ENCODE results near the gene TSPAN14. TPM values are rescaled to one million over a fixed set of nuclear protein-coding genes. Genes with fewer than 3 reads are reported as not detected.
A peak's percentile ranks its signal among the peaks of the same experiment; 100 is the strongest.

Gene TSPAN14
- total and polyA plus RNA-seq, 2 of the 13 experiments (the other 11 are each of a cell fraction or from before 2014, with no cell fraction given) = 24.1 to 80.6 TPM

DNA sequence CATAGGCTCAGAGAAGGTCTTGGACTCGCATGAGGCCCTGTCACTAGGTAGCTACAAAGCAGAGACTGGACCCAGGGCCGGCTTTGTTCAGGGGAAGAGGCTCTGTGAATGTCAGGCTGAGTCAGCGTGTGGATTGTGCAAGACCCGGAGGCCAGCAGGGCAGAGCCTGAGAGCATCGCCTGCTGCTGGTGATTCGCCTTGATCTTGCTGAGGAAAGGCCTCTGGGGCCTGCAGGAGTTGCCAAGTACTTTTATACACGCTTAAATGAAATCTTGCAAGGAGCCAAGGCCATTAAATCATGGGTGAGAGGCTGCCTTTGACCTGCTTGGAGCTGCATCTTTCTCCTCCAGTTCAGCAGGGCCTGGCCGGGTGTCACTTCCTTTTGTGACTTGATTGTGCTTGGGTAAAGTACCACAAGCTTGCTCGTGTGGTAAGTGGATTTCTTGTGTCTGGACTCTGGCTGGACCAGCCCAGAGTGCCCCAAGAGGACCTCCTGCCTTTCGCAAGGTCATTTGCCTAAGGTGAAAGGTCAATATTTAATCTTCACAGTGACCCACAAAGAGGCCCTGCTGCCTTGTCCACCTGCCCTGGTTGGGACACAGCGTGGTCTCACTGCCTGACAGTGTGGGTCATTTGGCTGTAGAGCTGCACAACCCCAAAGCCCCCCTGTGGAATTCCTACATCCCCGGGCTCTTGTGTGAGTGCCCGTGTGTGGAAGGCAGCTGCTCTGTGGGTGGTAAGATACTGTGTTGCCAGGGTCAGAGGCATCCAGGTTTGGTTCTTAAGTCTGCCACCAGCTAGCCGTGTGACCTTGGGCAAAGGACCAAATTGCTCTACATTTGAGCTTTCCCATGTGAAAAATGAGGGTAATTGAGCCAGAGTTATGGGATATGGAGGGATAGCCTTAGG lies 45.0 kb downstream of the TSPAN14 start (continued):
- TF ChIP-seq AFF4 (CRISPR knock-in tag; IDR thresholded peaks at IDR 0.05) = peak; percentile 86
- peak; percentile 70; the same call in 1 of the 2 replicates for TF ChIP-seq GZF1 (CRISPR knock-in tag; IDR thresholded peaks at IDR 0.05)
- peak; percentile 42; the same call in 1 of the 2 replicates for TF ChIP-seq ZNF816 (CRISPR knock-in tag; IDR thresholded peaks at IDR 0.05; ENCODE audit: borderline replicate concordance)
- TF ChIP-seq HCFC1 (IDR thresholded peaks at IDR 0.05; ENCODE audit: low read depth, low read length) = no peak; the same call in 1 of the 2 replicates
- TF ChIP-seq, protein P1, sequence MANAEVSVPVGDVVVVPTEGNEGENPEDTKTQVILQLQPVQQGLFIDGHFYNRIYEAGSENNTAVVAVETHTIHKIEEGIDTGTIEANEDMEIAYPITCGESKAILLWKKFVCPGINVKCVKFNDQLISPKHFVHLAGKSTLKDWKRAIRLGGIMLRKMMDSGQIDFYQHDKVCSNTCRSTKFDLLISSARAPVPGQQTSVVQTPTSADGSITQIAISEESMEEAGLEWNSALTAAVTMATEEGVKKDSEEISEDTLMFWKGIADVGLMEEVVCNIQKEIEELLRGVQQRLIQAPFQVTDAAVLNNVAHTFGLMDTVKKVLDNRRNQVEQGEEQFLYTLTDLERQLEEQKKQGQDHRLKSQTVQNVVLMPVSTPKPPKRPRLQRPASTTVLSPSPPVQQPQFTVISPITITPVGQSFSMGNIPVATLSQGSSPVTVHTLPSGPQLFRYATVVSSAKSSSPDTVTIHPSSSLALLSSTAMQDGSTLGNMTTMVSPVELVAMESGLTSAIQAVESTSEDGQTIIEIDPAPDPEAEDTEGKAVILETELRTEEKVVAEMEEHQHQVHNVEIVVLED (CRISPR knock-in tag; IDR thresholded peaks at IDR 0.05; ENCODE audit: borderline replicate concordance) = peak; percentile 38; the same call in 1 of the 2 replicates
- peak; percentile 54; the same call in 1 of the 2 replicates for TF ChIP-seq FOXO1 (CRISPR knock-in tag; IDR thresholded peaks at IDR 0.05)
- TF ChIP-seq, protein P2, sequence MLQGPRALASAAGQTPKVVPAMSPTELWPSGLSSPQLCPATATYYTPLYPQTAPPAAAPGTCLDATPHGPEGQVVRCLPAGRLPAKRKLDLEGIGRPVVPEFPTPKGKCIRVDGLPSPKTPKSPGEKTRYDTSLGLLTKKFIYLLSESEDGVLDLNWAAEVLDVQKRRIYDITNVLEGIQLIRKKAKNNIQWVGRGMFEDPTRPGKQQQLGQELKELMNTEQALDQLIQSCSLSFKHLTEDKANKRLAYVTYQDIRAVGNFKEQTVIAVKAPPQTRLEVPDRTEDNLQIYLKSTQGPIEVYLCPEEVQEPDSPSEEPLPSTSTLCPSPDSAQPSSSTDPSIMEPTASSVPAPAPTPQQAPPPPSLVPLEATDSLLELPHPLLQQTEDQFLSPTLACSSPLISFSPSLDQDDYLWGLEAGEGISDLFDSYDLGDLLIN (CRISPR knock-in tag; IDR thresholded peaks at IDR 0.05; ENCODE audit: borderline replicate concordance) = no peak
- TF ChIP-seq KDM3A (CRISPR knock-in tag; IDR thresholded peaks at IDR 0.05; ENCODE audit: low read depth) = peak; percentile 88
- TF ChIP-seq TEAD3 (CRISPR knock-in tag; optimal IDR thresholded peaks at IDR 0.05; ENCODE audit: borderline replicate concordance) = peak; percentile 61
- TF ChIP-seq KLF12 (CRISPR knock-in tag; IDR thresholded peaks at IDR 0.05; ENCODE audit: borderline replicate concordance) = 0 out of 2 replicates have a peak, but pooled peaks have one; percentile 25
- no peak for TF ChIP-seq GLI4 (CRISPR knock-in tag; IDR thresholded peaks at IDR 0.05; ENCODE audit: borderline replicate concordance)
- peak; percentile 84 for TF ChIP-seq HOXA3 (CRISPR knock-in tag; IDR thresholded peaks at IDR 0.05)
- TF ChIP-seq ZNF674 (CRISPR knock-in tag; IDR thresholded peaks at IDR 0.05; ENCODE audit: low read depth) = no peak
- TF ChIP-seq NR2C2 (CRISPR knock-in tag; IDR thresholded peaks at IDR 0.05; ENCODE audit: borderline replicate concordance) = peak; percentile 94
- peak; percentile 46; the same call in 1 of the 2 replicates for TF ChIP-seq NFKBIZ (CRISPR knock-in tag; IDR thresholded peaks at IDR 0.05)
- TF ChIP-seq IKZF1 (IDR thresholded peaks at IDR 0.05) = no peak
- TF ChIP-seq ZSCAN9 (CRISPR knock-in tag; IDR thresholded peaks at IDR 0.05; ENCODE audit: borderline replicate concordance) = peak; percentile 89
- 0 out of 2 replicates have a peak, but pooled peaks have one; percentile 2 for TF ChIP-seq ZBTB7A (CRISPR knock-in tag; IDR thresholded peaks at IDR 0.05)
- peak; percentile 6; the same call in 1 of the 2 replicates for TF ChIP-seq FOXK1 (CRISPR knock-in tag; IDR thresholded peaks at IDR 0.05; ENCODE audit: borderline replicate concordance, low read depth)
- TF ChIP-seq ELF1 (CRISPR knock-in tag; IDR thresholded peaks at IDR 0.05) = peak; percentile 59
